HUES6 (cell line): ENCODE data around the gene ZNF593.
A peak's percentile ranks its signal among the peaks of the same experiment; 100 is the strongest.

Experiments used
- H3K27ac ChIP-seq: 2 replicates; pipeline ENCODE4 v1.7.0; 2013; ENCODE audit warnings: low read depth, mild to moderate bottlenecking, low read length, inconsistent platforms
- H3K27me3 ChIP-seq: 2 replicates; pipeline ENCODE4 v1.6.1; 2013; ENCODE audit warnings: low read length; ENCODE audit not compliant: control insufficient read depth, insufficient read depth
- H3K36me3 ChIP-seq: 2 replicates; pipeline ENCODE4 v1.6.1; 2013; ENCODE audit warnings: low read length; ENCODE audit not compliant: control insufficient read depth, insufficient read depth
- H3K4me1 ChIP-seq: 2 replicates; pipeline ENCODE4 v1.6.1; 2013; ENCODE audit warnings: low read length; ENCODE audit not compliant: control insufficient read depth, insufficient read depth
- H3K4me3 ChIP-seq: 2 replicates; pipeline ENCODE4 v1.5.1; 2013; ENCODE audit warnings: low read depth, low read length
- H3K9ac ChIP-seq: one replicate; pipeline ENCODE4 v1.6.1; 2013; ENCODE audit warnings: mild to moderate bottlenecking, low read length
- H3K9me3 ChIP-seq: 2 replicates; pipeline ENCODE4 v1.6.1; 2013; ENCODE audit warnings: low read depth, low read length; ENCODE audit not compliant: control insufficient read depth, insufficient read depth

ZNF593 gene

GRCh38 chr1:26190373-26190987 lies 20.8 kb downstream of the ZNF593 start, which contains the start of gene CATSPER4:
Gene CATSPER4, plus strand, starts transcription at chr1:26190602. Its CDS starts 26 bp downstream, at chr1:26190628.
- H3K4me3 ChIP-seq = no peak within 1 kb of the TSS
- peaks cover 18% of the 10 kb centered on the region for H3K36me3 ChIP-seq
- no peak within 1 kb of the TSS for H3K9ac ChIP-seq
- peaks cover 5% of the 10 kb centered on the region; the same call in 1 of the 2 replicates for H3K4me1 ChIP-seq
- no peaks in the 10 kb centered on the region for H3K9me3 ChIP-seq
- peaks cover 3% of the 10 kb centered on the region; the same call in 1 of the 2 replicates for H3K27me3 ChIP-seq
- no peak within 1 kb of the TSS for H3K27ac ChIP-seq

GRCh38 chr1:26191739-26192138 lies 22.0 kb downstream of the ZNF593 start:
- H3K9ac ChIP-seq = no peak overlapping the region
- H3K27ac ChIP-seq = no peak overlapping the region
- H3K36me3 ChIP-seq = peaks cover 14% of the 10 kb centered on the region
- peaks cover 5% of the 10 kb centered on the region; the same call in 1 of the 2 replicates for H3K4me1 ChIP-seq
- peaks cover 3% of the 10 kb centered on the region; the same call in 1 of the 2 replicates for H3K27me3 ChIP-seq
- no peak overlapping the region for H3K4me3 ChIP-seq
- no peaks in the 10 kb centered on the region for H3K9me3 ChIP-seq

DNA sequence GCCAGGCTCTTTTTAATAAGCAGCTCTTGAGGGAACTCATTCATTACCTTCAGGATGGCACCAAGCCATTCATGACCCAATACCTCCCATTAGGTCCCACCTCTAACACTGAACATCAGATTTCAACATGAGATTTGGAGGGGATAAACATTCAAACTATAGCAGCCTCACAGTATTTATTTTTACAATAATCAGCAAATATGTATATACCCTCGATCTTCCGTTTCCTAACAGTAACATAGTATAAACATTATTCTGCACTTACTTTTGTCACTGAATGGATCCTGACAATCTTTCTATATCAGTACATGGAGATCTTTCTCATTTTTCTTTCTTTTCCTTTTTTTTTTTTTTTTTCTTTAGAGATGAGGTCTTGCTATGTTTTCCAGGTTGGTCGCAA lies 26.1 kb downstream of the ZNF593 start:
- Histone ChIP-seq H3K27me3 (peaks cover 3% of the 10 kb centered on the region; the same call in 1 of the 2 replicates), H3K9ac (no peak overlapping the region), H3K4me3 (no peak overlapping the region), H3K27ac (no peak overlapping the region), H3K36me3 (no peaks in the 10 kb centered on the region), H3K4me1 (peaks cover 4% of the 10 kb centered on the region; the same call in 1 of the 2 replicates), H3K9me3 (no peaks in the 10 kb centered on the region)

GRCh38 chr1:26197301-26197700 lies 27.6 kb downstream of the ZNF593 start:
- H3K9ac ChIP-seq = no peak overlapping the region
- peaks cover 6% of the 10 kb centered on the region; the same call in 1 of the 2 replicates for H3K4me1 ChIP-seq
- no peaks in the 10 kb centered on the region for H3K36me3 ChIP-seq
- no peak overlapping the region for H3K27ac ChIP-seq
- no peaks in the 10 kb centered on the region for H3K9me3 ChIP-seq
- H3K27me3 ChIP-seq = peaks cover 7% of the 10 kb centered on the region; the same call in 1 of the 2 replicates
- no peak overlapping the region for H3K4me3 ChIP-seq

- Histone ChIP-seq H3K9ac (no peak overlapping the region), H3K27ac (no peak overlapping the region), H3K4me1 (peaks cover 6% of the 10 kb centered on the region; the same call in 1 of the 2 replicates), H3K9me3 (no peaks in the 10 kb centered on the region), H3K36me3 (no peaks in the 10 kb centered on the region), H3K4me3 (no peak overlapping the region), H3K27me3 (peaks cover 11% of the 10 kb centered on the region; the same call in 1 of the 2 replicates)
These were observed 28.1 kb downstream of the ZNF593 start for GRCh38 chr1:26197813-26198212.

DNA sequence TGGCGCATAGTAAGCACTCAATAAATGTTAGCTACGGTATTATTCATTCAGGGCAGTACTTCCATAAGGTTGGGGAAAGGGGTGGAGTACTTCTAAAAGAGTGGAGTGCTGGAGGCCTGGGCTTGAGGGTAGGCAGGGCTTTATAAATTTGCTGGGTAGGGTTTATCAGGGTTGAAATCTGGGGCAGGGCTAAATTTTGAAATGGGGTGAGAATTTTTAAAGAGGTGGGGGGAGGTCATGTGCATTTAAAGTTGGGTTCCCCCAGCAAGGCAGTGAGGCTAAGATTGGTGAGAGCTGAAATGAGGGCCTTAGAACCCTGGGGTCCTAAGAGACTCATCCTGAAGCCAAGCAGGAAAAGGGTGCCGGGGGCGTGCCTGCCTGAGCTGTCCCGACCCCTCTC lies 30.7 kb downstream of the ZNF593 start:
- Histone ChIP-seq H3K27ac (no peak overlapping the region), H3K27me3 (peaks cover 12% of the 10 kb centered on the region), H3K9me3 (no peaks in the 10 kb centered on the region), H3K4me3 (peak overlapping the region; percentile 43; the same call in 1 of the 2 replicates), H3K9ac (no peak overlapping the region), H3K4me1 (peaks cover 9% of the 10 kb centered on the region), H3K36me3 (no peaks in the 10 kb centered on the region)

DNA sequence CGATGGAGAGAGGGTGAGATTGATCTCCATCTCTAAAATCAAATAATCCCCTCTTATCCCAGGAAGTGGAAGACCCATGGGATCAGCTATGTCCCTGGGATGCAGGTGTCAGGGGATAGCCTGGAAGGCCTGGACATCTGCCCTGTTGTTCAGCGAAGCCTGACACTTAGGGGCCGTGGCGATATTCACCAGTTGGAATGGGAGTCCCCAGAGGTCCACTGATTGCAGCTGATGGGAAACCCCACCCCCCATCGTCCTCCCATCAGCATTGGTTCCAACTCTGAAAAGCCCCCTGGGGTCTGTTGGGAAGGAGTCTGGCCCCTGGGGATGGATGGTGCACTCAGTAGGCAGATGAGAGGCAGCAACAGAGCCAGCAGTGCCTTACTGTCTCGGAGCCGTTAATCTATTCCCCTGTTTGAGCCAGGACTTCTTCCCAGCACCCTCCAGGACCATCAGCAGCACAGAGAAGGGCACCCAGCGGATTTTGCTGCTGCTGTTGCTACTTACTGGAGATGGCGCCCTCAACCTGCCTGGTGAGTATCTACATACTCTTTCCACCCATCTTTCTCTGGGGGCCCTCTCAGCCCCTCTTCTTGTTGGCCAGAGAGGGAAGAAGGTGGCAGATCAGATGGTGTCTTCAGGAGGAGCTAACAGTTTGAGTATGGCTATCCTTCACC lies 34.1 kb downstream of the ZNF593 start:
- Histone ChIP-seq H3K9ac (no peak overlapping the region), H3K4me3 (no peak overlapping the region), H3K27me3 (peaks cover 12% of the 10 kb centered on the region), H3K9me3 (no peaks in the 10 kb centered on the region), H3K36me3 (no peaks in the 10 kb centered on the region), H3K27ac (no peak overlapping the region), H3K4me1 (peaks cover 9% of the 10 kb centered on the region)

DNA sequence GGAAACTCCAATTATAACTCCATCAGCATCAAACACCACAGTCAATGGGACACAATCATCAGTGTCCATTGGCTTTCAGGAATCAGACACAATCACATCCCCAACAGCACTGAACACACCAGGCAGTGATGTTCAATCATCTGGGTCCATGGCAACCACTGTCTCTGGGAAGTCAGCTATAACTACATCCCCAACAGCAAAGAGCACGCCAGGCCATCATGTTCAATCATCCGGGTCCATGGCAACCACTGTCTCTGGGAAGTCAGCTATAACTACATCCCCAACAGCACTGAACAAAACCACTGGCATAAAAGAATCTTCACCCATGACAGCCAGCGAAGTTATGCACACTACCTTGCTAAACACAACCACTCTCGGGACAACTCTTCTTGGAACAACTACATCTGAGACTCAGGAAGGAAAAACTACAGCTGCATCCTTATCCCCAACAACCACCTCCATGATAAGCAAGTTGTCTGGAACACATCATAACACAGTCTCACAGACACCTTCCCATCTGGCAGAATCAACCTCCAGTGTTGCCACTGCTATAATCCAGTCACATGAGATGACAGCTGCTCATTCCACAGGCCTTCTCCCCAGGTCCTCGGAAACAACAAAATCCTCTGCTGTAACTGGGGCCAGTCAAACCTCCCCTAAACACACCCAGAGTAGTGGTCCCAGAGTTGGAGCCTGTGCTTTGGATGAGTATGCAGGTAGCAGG lies 40.6 kb downstream of the ZNF593 start:
- Histone ChIP-seq H3K4me3 (no peak overlapping the region), H3K4me1 (no peaks in the 10 kb centered on the region), H3K36me3 (no peaks in the 10 kb centered on the region), H3K9ac (no peak overlapping the region), H3K9me3 (no peaks in the 10 kb centered on the region), H3K27ac (no peak overlapping the region), H3K27me3 (no peaks in the 10 kb centered on the region)

DNA sequence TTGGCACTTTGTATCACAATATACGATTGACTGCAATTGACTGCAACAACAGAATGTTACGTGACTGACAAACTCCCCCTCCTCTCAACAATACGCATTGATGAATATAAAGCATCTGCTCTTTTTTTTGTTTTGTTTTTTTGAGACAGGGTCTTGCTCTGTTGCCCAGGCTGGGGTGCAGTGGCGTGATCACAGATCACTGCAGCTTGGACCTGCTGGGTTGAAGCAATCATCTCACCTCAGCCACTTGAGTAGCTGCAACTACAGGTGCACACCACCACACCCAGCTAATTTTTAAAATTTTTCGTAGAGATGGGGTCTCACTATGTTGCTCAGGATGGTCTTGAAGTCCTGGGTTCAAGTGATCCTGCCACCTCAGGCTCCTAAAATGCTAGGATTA lies 43.0 kb downstream of the ZNF593 start:
- no peak overlapping the region for H3K9ac ChIP-seq
- no peak overlapping the region for H3K4me3 ChIP-seq
- H3K36me3 ChIP-seq = no peaks in the 10 kb centered on the region
- H3K27ac ChIP-seq = no peak overlapping the region
- no peaks in the 10 kb centered on the region; the same call in 1 of the 2 replicates for H3K27me3 ChIP-seq
- H3K4me1 ChIP-seq = no peaks in the 10 kb centered on the region
- no peaks in the 10 kb centered on the region for H3K9me3 ChIP-seq

GRCh38 chr1:26213335-26213905 lies 43.7 kb downstream of the ZNF593 start:
- Histone ChIP-seq H3K27ac (no peak overlapping the region), H3K4me1 (no peaks in the 10 kb centered on the region), H3K9me3 (no peaks in the 10 kb centered on the region), H3K9ac (no peak overlapping the region), H3K4me3 (no peak overlapping the region), H3K27me3 (no peaks in the 10 kb centered on the region; the same call in 1 of the 2 replicates), H3K36me3 (no peaks in the 10 kb centered on the region)
